ENCODE results near the gene SGIP1. TPM values are rescaled to one million over a fixed set of nuclear protein-coding genes. Genes with fewer than 3 reads are reported as not detected.

SGIP1 gene
- total and polyA plus RNA-seq, 7 donors = under 0.01 to 14.1 (median 7.3) TPM; not detected in 1

DNA sequence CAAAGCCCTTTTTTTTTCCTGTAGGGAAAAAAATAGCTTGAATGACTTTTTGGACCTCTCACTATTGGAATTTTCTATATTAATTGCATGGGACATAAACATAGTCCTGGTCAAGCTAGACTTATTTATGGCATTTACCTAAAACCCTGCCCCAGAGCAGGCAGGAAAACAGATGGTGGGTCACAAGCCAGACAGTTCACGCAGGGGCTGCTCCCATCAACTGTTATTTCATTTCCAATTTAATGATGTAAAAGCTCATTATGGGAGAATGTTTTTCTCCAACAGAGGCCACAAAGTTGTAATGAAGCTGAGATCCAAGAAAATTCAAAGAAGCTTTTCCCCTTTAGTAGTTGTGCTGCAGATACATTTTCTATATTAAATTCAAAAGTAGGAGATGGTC is 99.2 kb downstream of the SGIP1 start:
- whole genome bisulfite sequencing, 2 donors = 72 to 75% methylated on average over 1 of the region's 1 CpG
- no peak overlapping the region for H3K27ac ChIP-seq
- DNase-seq = no peak
- no peaks in the 10 kb centered on the region for H3K27me3 ChIP-seq
- TF ChIP-seq POLR2AphosphoS5 (IDR thresholded peaks at IDR 0.05) (no peak), CTCF (IDR thresholded peaks at IDR 0.05) (no peak), EP300 (IDR thresholded peaks at IDR 0.05) (no peak), POLR2A (IDR thresholded peaks at IDR 0.05) (no peak)
- no peaks in the 10 kb centered on the region for H3K4me1 ChIP-seq
- no peaks in the 10 kb centered on the region for H3K9me3 ChIP-seq
- H3K36me3 ChIP-seq = no peaks in the 10 kb centered on the region
- intact Hi-C loops (cut with DNase I) = no loop called here
- no peak overlapping the region for H3K4me3 ChIP-seq

DNA sequence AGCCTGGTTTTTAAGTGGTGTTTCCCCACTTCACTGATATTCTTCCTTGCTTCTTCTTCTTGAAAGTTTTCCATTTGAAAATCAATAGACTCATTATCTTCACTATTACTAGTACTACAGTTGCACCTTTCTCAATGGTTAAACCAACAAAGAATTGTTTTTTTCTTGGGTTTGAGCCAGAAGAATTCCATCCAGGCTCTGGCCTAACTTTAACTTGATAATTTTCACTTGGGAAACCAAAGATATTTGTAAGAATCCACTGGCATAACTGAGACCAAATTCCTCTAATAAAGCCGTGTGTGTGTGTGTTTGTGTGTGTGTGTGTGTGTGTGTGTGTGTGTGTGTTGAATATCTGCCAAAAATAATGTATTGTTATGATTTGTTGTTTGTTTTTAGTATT is 103.2 kb downstream of the SGIP1 start:
- Histone ChIP-seq H3K9me3 (no peaks in the 10 kb centered on the region), H3K36me3 (no peaks in the 10 kb centered on the region), H3K27ac (no peak overlapping the region), H3K27me3 (no peaks in the 10 kb centered on the region), H3K4me3 (no peak overlapping the region), H3K4me1 (no peaks in the 10 kb centered on the region)
- DNase-seq = no peak
- intact Hi-C loops (cut with DNase I) = no loop called here
- 72 to 83% methylated on average over 1 of the region's 1 CpG for WGBS, 2 donors
- TF ChIP-seq CTCF (IDR thresholded peaks at IDR 0.05) = no peak
- no peak for TF ChIP-seq POLR2AphosphoS5 (IDR thresholded peaks at IDR 0.05)
- TF ChIP-seq POLR2A (IDR thresholded peaks at IDR 0.05) = no peak
- TF ChIP-seq EP300 (IDR thresholded peaks at IDR 0.05) = no peak

GRCh38 chr1:66641891-66642473 is 108.0 kb downstream of the SGIP1 start:
- DNase-seq = no peak
- TF ChIP-seq EP300 (IDR thresholded peaks at IDR 0.05) (no peak), POLR2AphosphoS5 (IDR thresholded peaks at IDR 0.05) (no peak), POLR2A (IDR thresholded peaks at IDR 0.05) (no peak), CTCF (IDR thresholded peaks at IDR 0.05) (no peak)
- Histone ChIP-seq H3K4me3 (no peak overlapping the region), H3K4me1 (no peaks in the 10 kb centered on the region), H3K27ac (no peak overlapping the region), H3K9me3 (no peaks in the 10 kb centered on the region), H3K36me3 (no peaks in the 10 kb centered on the region), H3K27me3 (no peaks in the 10 kb centered on the region)
- intact Hi-C loops (cut with DNase I) = no loop called here
- WGBS, 2 donors = 94 to 95% methylated on average over 4 of the region's 4 CpGs

DNA sequence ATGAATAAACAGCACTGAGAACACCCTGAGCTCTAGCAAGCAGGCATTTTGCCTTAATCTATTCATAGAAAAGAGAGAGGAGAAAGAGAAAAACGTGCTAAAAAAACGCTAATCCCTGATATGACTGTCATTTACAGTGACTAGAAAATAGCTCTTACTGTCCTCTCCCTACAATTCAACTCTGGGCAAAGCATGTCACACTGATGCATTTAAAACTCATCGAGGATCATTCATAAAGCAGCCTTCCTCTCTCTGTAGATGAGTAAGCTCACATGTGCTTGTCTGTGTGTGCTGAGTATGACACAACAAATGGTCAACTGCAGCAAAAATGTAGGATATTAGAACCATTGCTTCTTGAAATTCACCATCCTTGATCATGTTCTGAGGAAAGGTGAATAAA is 109.0 kb downstream of the SGIP1 start:
- H3K27me3 ChIP-seq = no peaks in the 10 kb centered on the region
- H3K9me3 ChIP-seq = no peaks in the 10 kb centered on the region
- H3K27ac ChIP-seq = no peak overlapping the region
- no peak for TF ChIP-seq POLR2A (IDR thresholded peaks at IDR 0.05)
- TF ChIP-seq POLR2AphosphoS5 (IDR thresholded peaks at IDR 0.05) = no peak
- no peak for TF ChIP-seq EP300 (IDR thresholded peaks at IDR 0.05)
- TF ChIP-seq CTCF (IDR thresholded peaks at IDR 0.05) = no peak
- H3K4me1 ChIP-seq = no peaks in the 10 kb centered on the region
- no peak for DNase-seq
- H3K36me3 ChIP-seq = no peaks in the 10 kb centered on the region
- 71 to 72% methylated on average over 3 of the region's 3 CpGs for WGBS, 2 donors
- intact Hi-C loops (cut with DNase I) = no loop called here
- H3K4me3 ChIP-seq = no peak overlapping the region

DNA sequence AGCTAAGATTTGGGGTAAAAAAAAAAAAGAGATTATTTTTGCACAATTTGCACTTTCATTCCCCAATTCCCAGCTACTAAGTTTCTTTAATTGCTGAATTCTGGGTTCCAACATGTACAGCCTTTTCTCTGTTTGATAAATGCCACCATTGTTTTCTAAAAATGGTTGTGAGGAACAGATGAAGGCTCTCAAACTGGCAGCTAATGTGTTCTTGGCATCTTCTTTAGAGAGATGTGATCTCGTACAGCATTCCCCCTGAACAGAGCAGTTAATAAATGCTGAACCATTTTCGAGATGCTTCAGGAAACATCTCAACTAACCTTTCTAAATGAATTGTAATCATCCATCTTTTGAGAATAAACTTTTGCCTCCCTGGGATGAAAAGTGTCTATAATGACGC is 110.4 kb downstream of the SGIP1 start:
- Histone ChIP-seq H3K36me3 (no peaks in the 10 kb centered on the region), H3K27me3 (no peaks in the 10 kb centered on the region), H3K9me3 (no peaks in the 10 kb centered on the region), H3K27ac (no peak overlapping the region), H3K4me1 (no peaks in the 10 kb centered on the region), H3K4me3 (no peak overlapping the region)
- intact Hi-C loops (cut with DNase I) = no loop called here
- DNase-seq = no peak
- TF ChIP-seq CTCF (IDR thresholded peaks at IDR 0.05) (no peak), POLR2AphosphoS5 (IDR thresholded peaks at IDR 0.05) (no peak), EP300 (IDR thresholded peaks at IDR 0.05) (no peak)
- 86 to 87% methylated on average over 3 of the region's 3 CpGs for WGBS, 2 donors

Measured in sigmoid colon (tissue), 7 donors.